GM19025 (cell line): ENCODE results near the gene PHLPP1.

Source experiments
- ATAC-seq: cut with Tn5 transposase; IDR thresholded peaks from one replicate; pipeline ENCODE4 v1.9.1; 2021; ENCODE audit warnings: mild to moderate bottlenecking, low read depth, moderate library complexity; ENCODE audit not compliant: unreplicated experiment

Gene PHLPP1

GRCh38 chr18:62769216-62769615, 53.9 kb downstream of the PHLPP1 start:
- no peak for ATAC-seq

GRCh38 chr18:62771494-62772270, 56.3 kb downstream of the PHLPP1 start:
- ATAC-seq: no peak

- ATAC-seq: no peak
These were observed 57.7 kb downstream of the PHLPP1 start for GRCh38 chr18:62772860-62773584.

GRCh38 chr18:62773691-62774090, 58.4 kb downstream of the PHLPP1 start:
- no peak for ATAC-seq

GRCh38 chr18:62776024-62776570, 60.8 kb downstream of the PHLPP1 start:
- ATAC-seq: no peak

GRCh38 chr18:62777814-62778213, 62.5 kb downstream of the PHLPP1 start:
- ATAC-seq: no peak

- ATAC-seq: no peak
These were observed 63.9 kb downstream of the PHLPP1 start for GRCh38 chr18:62778976-62779869.

GRCh38 chr18:62781262-62781661, 65.9 kb downstream of the PHLPP1 start:
- no peak for ATAC-seq

- ATAC-seq: no peak
These were observed 66.6 kb downstream of the PHLPP1 start for GRCh38 chr18:62781893-62782292.

- no peak for ATAC-seq
These were observed 69.1 kb downstream of the PHLPP1 start for GRCh38 chr18:62784338-62784965.

- ATAC-seq: no peak
These were observed 69.6 kb downstream of the PHLPP1 start for GRCh38 chr18:62784966-62785413.

GRCh38 chr18:62786689-62787088, 71.3 kb downstream of the PHLPP1 start:
- ATAC-seq: no peak

- no peak for ATAC-seq
These were observed 72.8 kb downstream of the PHLPP1 start for GRCh38 chr18:62788111-62788510.

- no peak for ATAC-seq
These were observed 73.5 kb downstream of the PHLPP1 start for GRCh38 chr18:62788876-62789275.

GRCh38 chr18:62790871-62791772, 75.8 kb downstream of the PHLPP1 start:
- ATAC-seq: no peak

- ATAC-seq: no peak
These were observed 76.7 kb downstream of the PHLPP1 start for GRCh38 chr18:62792016-62792415.

GRCh38 chr18:62795813-62796212, 80.5 kb downstream of the PHLPP1 start:
- ATAC-seq: no peak

GRCh38 chr18:62796216-62796621, 80.9 kb downstream of the PHLPP1 start:
- ATAC-seq: no peak

- ATAC-seq: no peak
These were observed 82.0 kb downstream of the PHLPP1 start for GRCh38 chr18:62797329-62797728.
